EH (cell line): Measurements from ENCODE around the gene ZNF396.

ENCODE experiments used
- DNase-seq: peaks from one replicate; pipeline ENCODE4 v3.0.0-alpha.2; 2015; ENCODE audit warnings: low read depth

Gene ZNF396

GRCh38 chr18:35376742-35377695 is at the start of gene ZNF396:
ZNF396 (minus strand) TSS chr18:35377337; CDS start chr18:35374292, 3,045 bp downstream.
- peak; percentile 63 for DNase-seq

- DNase-seq = no peak
Observed at GRCh38 chr18:35426786-35427185, 49.6 kb upstream of the ZNF396 start.

GRCh38 chr18:35424356-35424755 is 47.2 kb upstream of the ZNF396 start:
- no peak for DNase-seq

GRCh38 chr18:35422237-35422636 is 45.1 kb upstream of the ZNF396 start:
- DNase-seq = no peak

- no peak for DNase-seq
Observed at GRCh38 chr18:35418610-35419009, 41.5 kb upstream of the ZNF396 start.

- no peak for DNase-seq
Observed at GRCh38 chr18:35417223-35417622, 40.1 kb upstream of the ZNF396 start.

- DNase-seq = peak; percentile 24
Observed at GRCh38 chr18:35415511-35416073, 38.5 kb upstream of the ZNF396 start.

GRCh38 chr18:35413163-35413511 is 36.0 kb upstream of the ZNF396 start:
- DNase-seq = no peak

GRCh38 chr18:35411625-35412351 is 34.7 kb upstream of the ZNF396 start:
- no peak for DNase-seq

- no peak for DNase-seq
Observed at GRCh38 chr18:35410561-35410960, 33.4 kb upstream of the ZNF396 start.

GRCh38 chr18:35409911-35410310 is 32.8 kb upstream of the ZNF396 start:
- DNase-seq = no peak

GRCh38 chr18:35408843-35409261 is 31.7 kb upstream of the ZNF396 start:
- no peak for DNase-seq

GRCh38 chr18:35407871-35408481 is 30.8 kb upstream of the ZNF396 start:
- peak; percentile 75 for DNase-seq

- DNase-seq = no peak
Observed at GRCh38 chr18:35406666-35407065, 29.5 kb upstream of the ZNF396 start.

- DNase-seq = peak; percentile 5
Observed at GRCh38 chr18:35397976-35398375, 20.8 kb upstream of the ZNF396 start.

GRCh38 chr18:35393716-35394115 is 16.6 kb upstream of the ZNF396 start:
- DNase-seq = no peak

- no peak for DNase-seq
Observed at GRCh38 chr18:35392375-35392774, 15.2 kb upstream of the ZNF396 start.

GRCh38 chr18:35390951-35391700 is 14.0 kb upstream of the ZNF396 start:
- DNase-seq = no peak

GRCh38 chr18:35389095-35389618 is 12.0 kb upstream of the ZNF396 start:
- DNase-seq = peak; percentile 81

- peak; percentile 51 for DNase-seq
Observed at GRCh38 chr18:35387152-35387571, 10.0 kb upstream of the ZNF396 start.

GRCh38 chr18:35386600-35387100 is 9.5 kb upstream of the ZNF396 start:
- peak; percentile 76 for DNase-seq
